GM21515 (cell line): Measurements from ENCODE around the gene SPEM2.

Source experiments
- ATAC-seq: cut with Tn5 transposase; IDR thresholded peaks from one replicate; pipeline ENCODE4 v1.9.1; 2021; ENCODE audit not compliant: unreplicated experiment

SPEM2 gene

GRCh38 chr17:7403977-7404736, 21.3 kb upstream of the SPEM2 start, which contains the start of gene TMEM256:
Gene TMEM256, minus strand, starts transcription at chr17:7404097. Its CDS starts 13 bp downstream, at chr17:7404084.
- ATAC-seq: peak; percentile 89

GRCh38 chr17:7404737-7405349, 20.6 kb upstream of the SPEM2 start:
- ATAC-seq: peak; percentile 5

- ATAC-seq: no peak
Observed at GRCh38 chr17:7405350-7406234, 19.8 kb upstream of the SPEM2 start.

GRCh38 chr17:7406235-7406825, 19.1 kb upstream of the SPEM2 start:
- ATAC-seq: no peak

GRCh38 chr17:7407082-7407481, 18.3 kb upstream of the SPEM2 start:
- ATAC-seq: no peak

- ATAC-seq: no peak
Observed at GRCh38 chr17:7407485-7408251, 17.7 kb upstream of the SPEM2 start, which contains the start of gene NLGN2. Gene NLGN2, plus strand, starts transcription at chr17:7407845. Its CDS starts 411 bp downstream, at chr17:7408256.

- no peak for ATAC-seq
Observed at GRCh38 chr17:7408252-7408727, 17.1 kb upstream of the SPEM2 start.

- no peak for ATAC-seq
Observed at GRCh38 chr17:7408863-7409262, 16.6 kb upstream of the SPEM2 start.

GRCh38 chr17:7409716-7410115, 15.7 kb upstream of the SPEM2 start:
- no peak for ATAC-seq

- no peak for ATAC-seq
Observed at GRCh38 chr17:7410634-7411426, 14.6 kb upstream of the SPEM2 start.

- no peak for ATAC-seq
Observed at GRCh38 chr17:7411427-7411750, 14.0 kb upstream of the SPEM2 start.

GRCh38 chr17:7413346-7413985, 11.9 kb upstream of the SPEM2 start:
- no peak for ATAC-seq

GRCh38 chr17:7414837-7415236, 10.6 kb upstream of the SPEM2 start:
- no peak for ATAC-seq

- ATAC-seq: no peak
Observed at GRCh38 chr17:7415784-7416183, 9.6 kb upstream of the SPEM2 start.

GRCh38 chr17:7416323-7416722, 9.1 kb upstream of the SPEM2 start:
- ATAC-seq: no peak

GRCh38 chr17:7417056-7417655, 8.3 kb upstream of the SPEM2 start:
- no peak for ATAC-seq

GRCh38 chr17:7418472-7419152, 6.8 kb upstream of the SPEM2 start:
- ATAC-seq: no peak
